Stromal cell of bone marrow (primary cell): ENCODE results near the gene APC2.

Experiments
- DNase-seq: peaks from one replicate; pipeline ENCODE4 v3.0.0-alpha.2; 2012; ENCODE audit warnings: low read depth

Gene APC2

DNA sequence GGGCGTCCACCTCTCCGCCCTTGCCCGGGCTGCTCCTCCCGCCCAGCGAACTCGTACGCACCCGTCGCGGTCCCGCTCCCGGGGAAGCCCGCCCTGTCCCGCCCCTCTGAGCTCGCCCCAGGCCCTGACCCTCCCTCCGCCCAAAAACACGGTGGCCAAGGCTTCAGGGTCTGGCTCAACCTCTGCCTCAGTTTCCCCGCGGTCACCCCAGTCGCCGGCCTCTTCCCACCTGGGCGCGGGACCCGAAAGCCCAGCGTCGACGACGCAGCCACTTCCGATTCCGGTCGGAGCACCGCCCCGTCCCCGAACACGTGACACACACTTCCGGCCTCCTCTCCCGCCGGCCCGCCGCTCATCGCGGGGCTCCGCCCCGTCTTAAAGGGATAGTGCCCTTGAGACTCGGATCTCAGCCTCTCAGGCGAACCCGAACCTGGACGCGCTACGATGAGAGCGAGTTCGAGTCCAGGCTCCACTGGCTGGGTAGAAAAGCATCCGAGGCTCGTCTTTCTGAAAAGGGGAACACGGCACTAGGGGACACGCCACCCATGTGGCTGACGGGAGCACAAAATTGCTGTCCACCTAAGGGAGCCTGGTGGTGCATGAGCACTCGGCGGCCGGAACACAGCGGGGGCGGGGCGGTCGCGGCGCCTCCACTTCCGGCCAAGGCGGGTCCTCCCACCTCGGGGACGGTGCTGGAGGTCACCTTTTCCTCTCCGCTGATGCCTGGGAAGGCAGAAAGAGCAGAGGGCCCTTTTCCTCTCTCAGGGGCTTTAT is 29.2 kb downstream of the APC2 start, which contains the start of gene C19orf25:
Gene C19orf25 (minus strand): TSS at position 282 of the 774 bp plus-strand sequence. CDS start 312 bp downstream, outside the sequence.
- DNase-seq, result peak; percentile 88

GRCh38 chr19:1481224-1481892 is 31.4 kb downstream of the APC2 start:
- DNase-seq, result no peak

DNA sequence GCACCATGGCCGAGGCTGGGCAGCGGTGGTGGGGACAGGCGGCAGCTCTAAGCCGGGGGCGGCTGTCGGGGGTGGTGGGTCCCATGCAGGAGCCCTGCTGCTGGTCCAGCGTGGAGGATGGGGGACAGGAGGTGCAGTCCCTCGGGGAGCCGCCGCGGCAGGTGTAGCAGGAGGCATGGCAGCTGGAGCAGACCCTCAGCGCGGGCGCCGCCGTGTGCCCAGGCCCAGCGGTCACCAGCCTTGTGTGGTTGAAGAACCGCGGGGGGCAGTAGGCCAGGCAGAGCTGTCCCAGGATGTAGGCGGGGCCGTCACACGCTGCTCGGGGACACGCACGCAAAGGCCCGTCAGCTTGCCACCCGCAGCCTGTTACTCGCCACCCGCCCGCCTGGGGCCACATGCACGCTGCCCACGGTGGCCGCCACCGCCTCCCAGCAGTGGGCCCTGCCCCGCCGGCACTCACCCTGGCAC is 32.0 kb downstream of the APC2 start:
- no peak for DNase-seq

DNA sequence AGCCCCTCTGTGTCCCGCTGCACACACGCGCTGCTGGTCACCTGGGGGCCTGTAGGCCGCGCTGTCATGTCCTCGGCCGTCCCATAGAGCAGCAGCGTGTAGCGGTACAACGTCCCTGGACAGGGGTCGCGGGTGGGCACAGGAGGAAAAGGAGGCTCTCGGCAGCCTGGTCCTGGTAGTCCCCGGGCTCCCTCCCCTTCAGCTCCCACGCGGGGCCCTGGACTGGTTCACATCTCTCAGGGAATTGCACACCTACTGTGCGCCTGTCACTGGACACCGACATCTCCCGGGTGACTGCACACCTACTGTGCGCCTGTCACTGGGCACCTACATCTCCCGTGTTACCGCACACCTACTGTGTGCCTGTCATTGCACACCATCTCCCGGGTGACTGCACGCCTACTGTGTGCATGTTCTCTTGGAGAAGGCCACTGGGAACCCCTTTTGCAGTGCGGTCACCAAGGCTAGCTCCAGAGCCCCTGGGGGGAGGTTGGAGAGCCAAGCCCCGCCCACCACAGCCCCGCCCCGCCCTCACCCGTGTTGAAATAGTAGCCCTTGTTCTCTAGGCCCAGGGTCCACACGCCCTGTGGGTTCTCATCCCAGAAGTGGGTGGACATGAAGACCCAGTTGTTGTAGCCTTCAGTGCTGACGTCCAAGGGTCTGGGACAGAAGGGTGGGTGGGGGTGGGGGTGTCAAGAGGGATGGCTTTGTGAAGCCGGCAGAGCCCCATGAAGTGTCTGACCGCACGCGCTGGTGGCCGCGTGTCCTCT is 32.6 kb downstream of the APC2 start:
- no peak for DNase-seq

GRCh38 chr19:1483131-1483978 is 33.4 kb downstream of the APC2 start:
- no peak for DNase-seq

GRCh38 chr19:1483979-1484428 is 34.1 kb downstream of the APC2 start:
- DNase-seq, result no peak

GRCh38 chr19:1486720-1487575 is 37.0 kb downstream of the APC2 start:
- DNase-seq, result no peak

DNA sequence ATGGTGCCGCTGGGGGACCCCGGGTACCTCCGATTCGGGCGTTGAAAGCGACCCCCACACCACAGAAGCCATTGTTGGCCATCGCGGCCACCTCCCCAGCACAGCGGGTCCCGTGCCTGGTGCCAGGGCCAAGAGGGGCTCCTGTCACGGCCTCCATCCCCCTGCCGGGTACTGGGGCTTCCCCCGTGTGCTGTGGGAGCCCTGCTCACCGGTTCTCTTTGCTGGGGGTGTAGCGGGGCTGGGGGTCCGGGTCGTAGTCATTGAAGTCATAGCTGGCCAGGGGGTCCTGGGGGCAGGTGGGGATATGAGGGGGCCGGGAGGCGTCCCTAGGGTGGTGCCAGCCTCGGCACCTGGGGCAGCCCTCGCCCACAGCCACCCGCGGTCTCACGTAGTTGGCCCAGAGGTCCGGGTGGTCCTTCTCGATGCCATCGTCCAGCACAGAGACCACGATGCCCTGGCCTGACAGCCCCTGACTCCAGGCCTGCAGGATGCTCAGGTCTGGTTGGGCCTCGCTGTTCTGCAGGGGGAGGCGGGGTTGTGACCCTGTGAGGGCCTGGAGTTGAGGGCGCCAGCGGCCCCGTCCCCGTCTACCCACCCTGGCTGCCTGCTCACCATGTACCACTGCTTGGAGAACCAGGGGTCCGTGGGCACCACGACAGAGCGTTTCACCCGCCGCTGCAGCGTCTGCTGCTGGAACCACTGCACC is 37.8 kb downstream of the APC2 start:
- DNase-seq, result no peak

DNA sequence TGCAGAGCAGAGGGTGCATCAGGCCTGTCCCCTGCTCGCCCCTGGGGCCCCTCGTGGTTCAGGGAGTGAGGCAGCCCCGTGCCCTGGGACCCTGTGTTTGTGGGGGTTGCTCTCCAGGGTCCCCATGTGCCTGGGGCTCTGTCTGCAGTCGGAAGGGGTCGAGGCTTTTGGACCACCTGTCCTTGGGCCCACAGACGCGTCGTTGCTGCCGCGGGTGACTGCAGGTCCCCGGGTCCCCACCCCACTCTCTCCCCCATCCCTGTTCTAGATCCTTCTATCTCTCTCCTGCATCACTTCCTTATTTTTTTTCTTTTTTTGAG is 38.3 kb downstream of the APC2 start:
- DNase-seq, result no peak

DNA sequence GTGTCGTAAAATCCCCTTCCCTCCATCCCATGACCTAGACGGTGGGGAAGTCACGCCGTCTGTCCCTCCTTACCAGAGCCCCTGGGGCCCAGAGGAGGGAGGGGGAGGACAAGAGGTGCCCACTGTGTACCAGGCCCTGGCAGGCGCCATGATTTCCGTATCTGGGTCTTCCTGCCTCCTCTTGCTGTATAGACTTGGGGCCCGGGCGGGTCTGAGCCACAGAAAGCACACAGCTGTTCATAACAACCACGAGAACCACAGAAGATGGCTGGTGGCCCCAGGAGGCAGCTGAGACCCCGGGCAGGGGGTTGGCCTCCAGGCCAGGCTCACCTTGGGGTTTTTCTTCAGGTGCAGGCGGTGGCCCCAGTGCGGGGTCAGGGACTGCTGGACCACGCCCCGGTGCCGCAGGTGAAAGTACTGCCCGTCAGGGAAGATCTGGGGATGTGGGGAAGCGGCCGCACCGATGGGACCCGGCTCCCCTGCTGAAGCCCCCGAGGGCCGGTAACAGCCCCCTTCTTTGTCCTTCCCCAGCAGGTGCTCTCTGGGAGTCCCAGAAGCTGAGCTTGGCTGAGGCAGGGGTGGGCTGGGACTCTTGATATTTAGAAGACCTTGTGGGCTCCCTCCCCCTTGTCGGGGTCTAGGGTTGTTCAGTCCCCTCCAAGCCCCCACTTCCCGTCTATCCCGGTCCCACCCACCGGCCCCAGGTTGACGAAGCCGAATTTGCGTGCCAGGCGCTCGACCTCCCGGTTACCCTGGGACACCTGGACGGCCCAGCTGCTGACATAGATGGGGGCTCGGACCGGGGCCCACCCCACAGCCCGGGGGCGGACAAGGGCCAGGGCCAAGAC is 39.8 kb downstream of the APC2 start:
- DNase-seq, result no peak

DNA sequence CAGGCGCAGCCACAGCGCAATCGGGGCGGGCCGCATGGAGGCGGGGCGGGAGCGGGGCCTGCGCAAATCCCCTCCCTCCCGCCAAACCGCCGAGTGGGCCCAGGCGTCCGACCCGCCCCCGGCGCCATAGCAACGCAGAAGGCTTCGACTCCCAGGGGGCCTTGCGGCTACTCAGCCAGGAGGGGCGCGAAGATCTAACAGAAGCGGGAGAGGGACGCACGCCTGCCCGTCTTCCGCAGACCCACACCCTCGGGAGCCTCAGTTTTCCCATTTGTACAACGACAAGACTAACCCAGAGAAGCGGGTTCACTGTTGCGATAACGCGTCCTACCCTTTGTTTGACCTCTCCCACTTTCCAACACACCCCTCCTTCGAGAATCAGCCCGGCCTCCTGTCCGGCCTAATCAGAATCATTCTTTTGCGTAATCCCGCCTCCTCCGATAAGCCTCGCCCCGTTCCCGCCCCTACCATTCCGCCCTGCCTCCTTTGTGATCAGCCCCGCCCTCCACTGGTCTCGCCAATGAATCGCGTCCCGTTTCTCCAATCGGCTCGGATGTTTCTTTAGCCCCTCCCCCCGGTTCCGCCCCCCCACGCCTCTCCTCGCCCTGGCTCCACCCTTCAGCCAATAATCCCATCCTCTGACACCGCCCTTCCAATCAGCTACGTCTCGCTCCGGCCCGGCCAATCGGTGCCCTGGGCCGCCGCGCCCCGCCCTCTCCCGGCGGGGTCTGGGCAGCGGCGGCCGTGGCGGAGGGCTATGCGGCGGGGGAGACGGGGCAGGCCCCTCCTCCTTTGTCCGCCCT is 40.6 kb downstream of the APC2 start, which contains the start of gene PCSK4:
Gene PCSK4 (minus strand): TSS at position 40 of the 803 bp plus-strand sequence. CDS start 4 bp downstream, at position 36.
- peak; percentile 97 for DNase-seq

GRCh38 chr19:1491114-1491848 is 41.4 kb downstream of the APC2 start, which contains the start of gene REEP6:
REEP6 (plus strand) TSS chr19:1491181; CDS start chr19:1491270, 89 bp downstream.
- DNase-seq, result no peak

- DNase-seq, result no peak
Measured at GRCh38 chr19:1491849-1492170, 41.9 kb downstream of the APC2 start.

DNA sequence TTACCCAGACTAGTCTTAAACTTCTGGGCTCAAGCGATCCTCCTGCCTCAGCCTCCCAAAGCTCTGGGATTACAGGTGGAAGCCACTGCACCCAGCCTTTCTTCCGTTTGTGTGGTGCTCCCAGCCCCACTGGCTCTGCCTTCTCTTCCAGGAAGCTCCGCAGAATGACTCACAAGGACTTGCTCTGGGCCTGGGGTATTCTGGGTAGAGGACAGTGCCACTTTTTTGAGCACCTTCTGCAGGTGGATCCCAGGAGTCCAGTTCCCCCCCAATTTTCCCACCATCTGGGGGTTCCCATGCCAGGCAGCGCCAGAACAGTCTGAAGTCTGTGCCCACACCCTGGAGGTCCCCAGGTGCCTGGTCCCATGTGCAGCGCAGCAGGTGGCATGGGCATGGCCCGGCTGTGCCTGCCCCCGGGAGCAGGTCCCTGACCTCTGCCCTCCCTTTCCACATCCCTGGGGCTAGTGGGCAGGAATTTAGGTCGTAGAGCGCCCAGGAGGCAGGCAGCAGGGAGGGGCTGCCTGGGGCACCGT is 42.6 kb downstream of the APC2 start:
- DNase-seq, result no peak

DNA sequence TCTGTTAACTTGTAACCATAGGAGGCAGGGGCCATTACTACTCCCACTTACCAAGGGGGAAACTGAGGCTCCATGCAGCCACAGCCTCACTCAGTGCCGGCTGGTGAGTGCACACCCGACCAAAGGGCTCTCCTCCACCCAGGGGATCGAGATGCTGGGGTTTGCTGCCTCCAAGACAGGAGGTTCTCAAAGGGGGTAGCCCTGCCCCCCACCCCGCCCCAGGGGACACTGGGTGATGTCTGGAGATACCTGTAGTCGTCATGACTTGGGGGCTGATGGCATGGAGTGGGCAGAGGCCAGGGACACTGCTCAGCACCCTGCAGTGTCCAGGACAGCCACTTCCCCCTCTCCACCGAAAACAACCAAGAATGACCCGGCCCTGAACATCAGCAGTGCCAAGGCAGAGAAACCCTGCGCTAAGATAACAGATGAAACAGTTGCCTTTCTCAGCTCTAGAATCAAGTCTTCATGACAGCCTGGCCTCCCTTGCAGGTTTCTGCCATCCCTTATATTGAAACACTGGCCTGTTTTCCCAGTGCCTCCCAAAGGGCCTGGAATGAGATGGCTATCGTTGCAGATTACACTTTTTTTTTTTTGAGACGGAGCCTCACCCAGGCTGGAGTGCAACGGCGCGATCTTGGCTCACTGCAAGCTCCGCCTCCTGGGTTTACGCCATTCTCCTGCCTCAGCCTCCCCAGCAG is 44.3 kb downstream of the APC2 start:
- DNase-seq, result no peak

- DNase-seq, result no peak
Measured at GRCh38 chr19:1495051-1495798, 45.3 kb downstream of the APC2 start.
